ENCODE results near the gene GP2.

GP2 gene

GRCh38 chr16:20319406-20319805 is 7.9 kb downstream of the GP2 start:
- 60% methylated on average over 1 of the region's 1 CpG for WGBS
- no peak for DNase-seq
- Histone ChIP-seq H3K27ac (ENCODE audit: low read length, poor library complexity, severe bottlenecking) (no peak overlapping the region), H3K36me3 (ENCODE audit: control insufficient read depth in 1 of 2, insufficient read depth in 2 of 2, low read depth in 1 of 2, low read length in 2 of 2) (no peaks in the 10 kb centered on the region), H2AK5ac (ENCODE audit: low read length, severe bottlenecking) (no peak overlapping the region), H3K27me3 (ENCODE audit: control insufficient read depth in 1 of 2, insufficient read depth in 1 of 2, low read length in 2 of 2) (no peaks in the 10 kb centered on the region), H3K4ac (ENCODE audit: low read depth in 1 of 2, low read length in 2 of 2) (no peak overlapping the region), H3K9ac (ENCODE audit: low read length) (no peak overlapping the region), H3K14ac (ENCODE audit: low read length in 2 of 2) (no peak overlapping the region), H3K18ac (ENCODE audit: low read depth in 1 of 2, low read length in 2 of 2) (no peak overlapping the region), H2BK5ac (ENCODE audit: low read depth, low read length, poor library complexity, severe bottlenecking) (no peak overlapping the region), H2BK15ac (ENCODE audit: low read depth, poor library complexity, severe bottlenecking) (no peak overlapping the region), H3K4me1 (ENCODE audit: control insufficient read depth, insufficient read depth, low read depth, low read length) (no peaks in the 10 kb centered on the region), H2BK12ac (ENCODE audit: low read length in 2 of 2) (no peak overlapping the region), H4K8ac (ENCODE audit: low read length) (no peak overlapping the region), H4K91ac (ENCODE audit: low read length) (no peak overlapping the region), H3K4me3 (ENCODE audit: insufficient read depth in 1 of 2, low read depth in 1 of 2, low read length in 2 of 2) (no peak overlapping the region), H3K79me1 (replicated peaks; ENCODE audit: low read length, poor library complexity, severe bottlenecking) (no peaks in the 10 kb centered on the region), H3K23ac (ENCODE audit: low read length in 2 of 2) (no peak overlapping the region), H3K9me3 (ENCODE audit: control insufficient read depth, low read length) (no peaks in the 10 kb centered on the region), H3K4me2 (ENCODE audit: low read length, poor library complexity, severe bottlenecking) (no peak overlapping the region), H2AFZ (ENCODE audit: low read depth, low read length) (no peak overlapping the region), H2BK120ac (ENCODE audit: low read depth, low read length) (no peak overlapping the region)

- H3K4me1 ChIP-seq (ENCODE audit: control insufficient read depth, insufficient read depth, low read depth, low read length): no peaks in the 10 kb centered on the region
- H3K27ac ChIP-seq (ENCODE audit: low read length, poor library complexity, severe bottlenecking): no peak overlapping the region
- no peak overlapping the region for H3K18ac ChIP-seq (ENCODE audit: low read depth in 1 of 2, low read length in 2 of 2)
- no peak overlapping the region for H3K14ac ChIP-seq (ENCODE audit: low read length in 2 of 2)
- no peak overlapping the region for H2BK15ac ChIP-seq (ENCODE audit: low read depth, poor library complexity, severe bottlenecking)
- H2BK5ac ChIP-seq (ENCODE audit: low read depth, low read length, poor library complexity, severe bottlenecking): no peak overlapping the region
- no peak overlapping the region for H4K8ac ChIP-seq (ENCODE audit: low read length)
- no peaks in the 10 kb centered on the region for H3K9me3 ChIP-seq (ENCODE audit: control insufficient read depth, low read length)
- H3K4me3 ChIP-seq (ENCODE audit: insufficient read depth in 1 of 2, low read depth in 1 of 2, low read length in 2 of 2): no peak overlapping the region
- no peaks in the 10 kb centered on the region for H3K27me3 ChIP-seq (ENCODE audit: control insufficient read depth in 1 of 2, insufficient read depth in 1 of 2, low read length in 2 of 2)
- H2BK12ac ChIP-seq (ENCODE audit: low read length in 2 of 2): no peak overlapping the region
- H3K79me1 ChIP-seq (replicated peaks; ENCODE audit: low read length, poor library complexity, severe bottlenecking): no peaks in the 10 kb centered on the region
- no peak overlapping the region for H4K91ac ChIP-seq (ENCODE audit: low read length)
- no peak overlapping the region for H2AK5ac ChIP-seq (ENCODE audit: low read length, severe bottlenecking)
- no peak for DNase-seq
- WGBS: 53% methylated on average over 3 of the region's 3 CpGs
- H3K4ac ChIP-seq (ENCODE audit: low read depth in 1 of 2, low read length in 2 of 2): no peak overlapping the region
- H3K23ac ChIP-seq (ENCODE audit: low read length in 2 of 2): no peak overlapping the region
- no peak overlapping the region for H2BK120ac ChIP-seq (ENCODE audit: low read depth, low read length)
- H3K36me3 ChIP-seq (ENCODE audit: control insufficient read depth in 1 of 2, insufficient read depth in 2 of 2, low read depth in 1 of 2, low read length in 2 of 2): no peaks in the 10 kb centered on the region
- no peak overlapping the region for H3K4me2 ChIP-seq (ENCODE audit: low read length, poor library complexity, severe bottlenecking)
- H2AFZ ChIP-seq (ENCODE audit: low read depth, low read length): no peak overlapping the region
- no peak overlapping the region for H3K9ac ChIP-seq (ENCODE audit: low read length)
These were observed 8.9 kb downstream of the GP2 start for GRCh38 chr16:20318437-20318836.

GRCh38 chr16:20318006-20318405 is 9.3 kb downstream of the GP2 start:
- no peak overlapping the region for H3K18ac ChIP-seq (ENCODE audit: low read depth in 1 of 2, low read length in 2 of 2)
- no peak overlapping the region for H3K27ac ChIP-seq (ENCODE audit: low read length, poor library complexity, severe bottlenecking)
- no peaks in the 10 kb centered on the region for H3K27me3 ChIP-seq (ENCODE audit: control insufficient read depth in 1 of 2, insufficient read depth in 1 of 2, low read length in 2 of 2)
- H2BK120ac ChIP-seq (ENCODE audit: low read depth, low read length): no peak overlapping the region
- no peak overlapping the region for H2BK12ac ChIP-seq (ENCODE audit: low read length in 2 of 2)
- no peak overlapping the region for H4K91ac ChIP-seq (ENCODE audit: low read length)
- H3K14ac ChIP-seq (ENCODE audit: low read length in 2 of 2): no peak overlapping the region
- no peak overlapping the region for H2AK5ac ChIP-seq (ENCODE audit: low read length, severe bottlenecking)
- 62% methylated on average over 7 of the region's 7 CpGs for WGBS
- H3K4me2 ChIP-seq (ENCODE audit: low read length, poor library complexity, severe bottlenecking): no peak overlapping the region
- no peak for DNase-seq
- no peak overlapping the region for H3K4ac ChIP-seq (ENCODE audit: low read depth in 1 of 2, low read length in 2 of 2)
- no peaks in the 10 kb centered on the region for H3K36me3 ChIP-seq (ENCODE audit: control insufficient read depth in 1 of 2, insufficient read depth in 2 of 2, low read depth in 1 of 2, low read length in 2 of 2)
- no peaks in the 10 kb centered on the region for H3K4me1 ChIP-seq (ENCODE audit: control insufficient read depth, insufficient read depth, low read depth, low read length)
- no peak overlapping the region for H3K9ac ChIP-seq (ENCODE audit: low read length)
- no peak overlapping the region for H3K23ac ChIP-seq (ENCODE audit: low read length in 2 of 2)
- no peak overlapping the region for H2BK15ac ChIP-seq (ENCODE audit: low read depth, poor library complexity, severe bottlenecking)
- H4K8ac ChIP-seq (ENCODE audit: low read length): no peak overlapping the region
- H3K9me3 ChIP-seq (ENCODE audit: control insufficient read depth, low read length): no peaks in the 10 kb centered on the region
- H2AFZ ChIP-seq (ENCODE audit: low read depth, low read length): no peak overlapping the region
- no peak overlapping the region for H3K4me3 ChIP-seq (ENCODE audit: insufficient read depth in 1 of 2, low read depth in 1 of 2, low read length in 2 of 2)
- H2BK5ac ChIP-seq (ENCODE audit: low read depth, low read length, poor library complexity, severe bottlenecking): no peak overlapping the region
- no peaks in the 10 kb centered on the region for H3K79me1 ChIP-seq (replicated peaks; ENCODE audit: low read length, poor library complexity, severe bottlenecking)

- no peak overlapping the region for H3K18ac ChIP-seq (ENCODE audit: low read depth in 1 of 2, low read length in 2 of 2)
- H2BK120ac ChIP-seq (ENCODE audit: low read depth, low read length): no peak overlapping the region
- no peaks in the 10 kb centered on the region for H3K79me1 ChIP-seq (replicated peaks; ENCODE audit: low read length, poor library complexity, severe bottlenecking)
- H3K4me1 ChIP-seq (ENCODE audit: control insufficient read depth, insufficient read depth, low read depth, low read length): no peaks in the 10 kb centered on the region
- no peak for DNase-seq
- no peak overlapping the region for H3K27ac ChIP-seq (ENCODE audit: low read length, poor library complexity, severe bottlenecking)
- H3K14ac ChIP-seq (ENCODE audit: low read length in 2 of 2): no peak overlapping the region
- H2AK5ac ChIP-seq (ENCODE audit: low read length, severe bottlenecking): no peak overlapping the region
- H2BK5ac ChIP-seq (ENCODE audit: low read depth, low read length, poor library complexity, severe bottlenecking): no peak overlapping the region
- no peak overlapping the region for H2BK12ac ChIP-seq (ENCODE audit: low read length in 2 of 2)
- H3K4me3 ChIP-seq (ENCODE audit: insufficient read depth in 1 of 2, low read depth in 1 of 2, low read length in 2 of 2): no peak overlapping the region
- no peak overlapping the region for H2BK15ac ChIP-seq (ENCODE audit: low read depth, poor library complexity, severe bottlenecking)
- WGBS: 60% methylated on average over 8 of the region's 8 CpGs
- no peak overlapping the region for H3K4me2 ChIP-seq (ENCODE audit: low read length, poor library complexity, severe bottlenecking)
- no peaks in the 10 kb centered on the region for H3K27me3 ChIP-seq (ENCODE audit: control insufficient read depth in 1 of 2, insufficient read depth in 1 of 2, low read length in 2 of 2)
- no peak overlapping the region for H3K4ac ChIP-seq (ENCODE audit: low read depth in 1 of 2, low read length in 2 of 2)
- no peak overlapping the region for H3K23ac ChIP-seq (ENCODE audit: low read length in 2 of 2)
- no peak overlapping the region for H4K8ac ChIP-seq (ENCODE audit: low read length)
- no peak overlapping the region for H3K9ac ChIP-seq (ENCODE audit: low read length)
- H3K9me3 ChIP-seq (ENCODE audit: control insufficient read depth, low read length): no peaks in the 10 kb centered on the region
- no peak overlapping the region for H2AFZ ChIP-seq (ENCODE audit: low read depth, low read length)
- no peaks in the 10 kb centered on the region for H3K36me3 ChIP-seq (ENCODE audit: control insufficient read depth in 1 of 2, insufficient read depth in 2 of 2, low read depth in 1 of 2, low read length in 2 of 2)
- no peak overlapping the region for H4K91ac ChIP-seq (ENCODE audit: low read length)
These were observed 10.2 kb downstream of the GP2 start for GRCh38 chr16:20317117-20317516.
